K562 (cell line): ENCODE measurements around the gene PIK3C2B. TPM values are rescaled to one million over a fixed set of nuclear protein-coding genes. Genes with fewer than 3 reads are reported as not detected.

Source experiments
- ARHGAP35 ChIP-seq: fragments of 450-650 bp; IDR thresholded peaks from 2 replicates; pipeline ENCODE4 v1.6.1; 2018; ENCODE audit not compliant: partially characterized antibody
- CTCFL ChIP-seq: IDR thresholded peaks from 2 replicates; pipeline ENCODE4 v1.6.1; 2011; ENCODE audit warnings: borderline replicate concordance, low read depth, mild to moderate bottlenecking, moderate library complexity, low read length; ENCODE audit not compliant: insufficient read depth, poor library complexity, severe bottlenecking
- E2F1 ChIP-seq: sonication (generic); formaldehyde crosslinking; IDR thresholded peaks from 2 replicates; pipeline ENCODE4 v1.8.1; 2023; ENCODE audit warnings: mild to moderate bottlenecking, missing genetic modification reagents, moderate library complexity
- E2F3 ChIP-seq: fragments of 250-450 bp; sonication (Bioruptor Pico); IDR thresholded peaks from 2 replicates; pipeline ENCODE4 v1.4.0; 2020; ENCODE audit warnings: mild to moderate bottlenecking
- HDGF ChIP-seq: fragments of 450-650 bp; IDR thresholded peaks from 2 replicates; pipeline ENCODE4 v1.6.1; 2016
- HLTF ChIP-seq: fragments of 450-650 bp; IDR thresholded peaks from 2 replicates; pipeline ENCODE4 v1.6.1; 2016
- HMGN3 ChIP-seq: IDR thresholded peaks from 2 replicates; pipeline ENCODE4 v1.6.1; 2011; ENCODE audit warnings: borderline replicate concordance, low read depth, mild to moderate bottlenecking, mixed read lengths, low read length; ENCODE audit not compliant: insufficient read length; ENCODE audit errors: extremely low read depth
- HNRNPL ChIP-seq: fragments of 200-400 bp; formaldehyde crosslinking; IDR thresholded peaks from 2 replicates; pipeline ENCODE4 v1.6.1; 2017; ENCODE audit warnings: low read depth, mild to moderate bottlenecking, low read length
- ID3 ChIP-seq, 2 experiments: fragments of 250-450 bp in 1 of 2; fragments of 450-650 bp in 1 of 2; sonication (Bioruptor Pico) in 1 of 2; IDR thresholded peaks; 2 replicates each; pipeline versions ENCODE4 v1.6.1 to v1.8.0; 2016 to 2021; ENCODE audit warnings: mild to moderate bottlenecking in 2 of 2, moderate library complexity in 2 of 2, missing compliant biosample characterization in 1 of 2, missing genetic modification characterization in 1 of 2
- NFYB ChIP-seq: IDR thresholded peaks from 2 replicates; pipeline ENCODE4 v1.6.1; 2011; ENCODE audit warnings: mild to moderate bottlenecking, moderate library complexity; ENCODE audit not compliant: insufficient read length; ENCODE audit errors: extremely low read depth
- NRF1 ChIP-seq, 2 experiments: fragments of 450-650 bp; IDR thresholded peaks in 1 of 2; conservative IDR thresholded peaks in 1 of 2; 2 replicates each; pipeline ENCODE4 v1.6.1; 2014; ENCODE audit warnings: mild to moderate bottlenecking in 2 of 2
- PCBP2 ChIP-seq: fragments of 200-400 bp; formaldehyde crosslinking; IDR thresholded peaks from 2 replicates; pipeline ENCODE4 v1.6.1; 2018; ENCODE audit warnings: low read length, low read depth, mild to moderate bottlenecking, moderate library complexity; ENCODE audit not compliant: poor library complexity, severe bottlenecking
- PHB2 ChIP-seq: fragments of 450-650 bp; IDR thresholded peaks from 2 replicates; pipeline ENCODE4 v1.6.1; 2017; ENCODE audit warnings: low read depth
- POLR2G ChIP-seq: fragments of 200-400 bp; formaldehyde crosslinking; IDR thresholded peaks from 2 replicates; pipeline ENCODE4 v1.6.1; 2017; ENCODE audit warnings: low read depth, mild to moderate bottlenecking, antibody characterized with exemption, low read length, moderate library complexity
- PTTG1 ChIP-seq: fragments of 450-650 bp; IDR thresholded peaks from 2 replicates; pipeline ENCODE4 v1.6.1; 2016; ENCODE audit warnings: low read depth, mild to moderate bottlenecking, missing genetic modification characterization, missing compliant biosample characterization
- PYGO2 ChIP-seq: fragments of 450-650 bp; IDR thresholded peaks from 2 replicates; pipeline ENCODE4 v1.6.1; 2016; ENCODE audit warnings: mild to moderate bottlenecking, missing genetic modification characterization, moderate library complexity, missing compliant biosample characterization
- SMC3 ChIP-seq: conservative IDR thresholded peaks from 2 replicates; pipeline ENCODE4 v1.6.1; 2011; ENCODE audit warnings: low read depth, low read length, improper control_type of control experiment; ENCODE audit not compliant: insufficient read depth
- SRSF9 ChIP-seq: fragments of 200-400 bp; formaldehyde crosslinking; IDR thresholded peaks from 2 replicates; pipeline ENCODE4 v1.6.1; 2017; ENCODE audit warnings: low read depth, low read length, borderline replicate concordance
- ZNF395 ChIP-seq: fragments of 200-800 bp; sonication (Bioruptor generic); IDR thresholded peaks from 2 replicates; pipeline ENCODE4 v1.6.1; 2017; ENCODE audit warnings: missing genetic modification characterization, missing compliant biosample characterization
- ZNF561 ChIP-seq: fragments of 450-650 bp; formaldehyde crosslinking; conservative IDR thresholded peaks from 2 replicates; pipeline ENCODE4 v1.4.0; 2020; ENCODE audit warnings: mild to moderate bottlenecking, moderate library complexity
- ZNF76 ChIP-seq: fragments of 250-450 bp; sonication (Bioruptor Pico); IDR thresholded peaks from 2 replicates; pipeline ENCODE4 v1.4.0; 2020; ENCODE audit warnings: mild to moderate bottlenecking, moderate library complexity, borderline replicate concordance
- polyA plus RNA-seq, 8 experiments: library from polyadenylated mRNA; depleted of rRNA in 4 of 8; stranded (reverse) in 5 of 8; unstranded in 3 of 8; fragments of >200 nt; fragmentation: Nextera tagmentation in 2 of 8; fragmentation: Illumina TruSeq in 1 of 8; extraction: Ambion mirVana in 2 of 8; extraction: Trizol in 1 of 8; gene quantifications; 2 replicates each; pipeline versions ENCODE4 v1.2.1 to v1.2.3, GENCODE V29; 2011 to 2014; ENCODE audit warnings: inconsistent platforms in 1 of 8, missing spikeins in 1 of 8
- total RNA-seq, 7 experiments: library from RNA; depleted of rRNA in 6 of 7; stranded (reverse); fragments of >200 nt in 6 of 7; fragmentation: Illumina TruSeq in 2 of 7; extraction: Trizol in 2 of 7; gene quantifications; 2 replicates each; pipeline versions ENCODE4 v1.2.1 to v1.2.3, GENCODE V29; 2011 to 2021; ENCODE audit warnings: low replicate concordance in 1 of 7

PIK3C2B gene
- total and polyA plus RNA-seq, 9 of the 15 experiments (the other 6 are each of a cell fraction or from before 2014, with no cell fraction given): 0.10 to 2.9 (median 0.72) TPM

GRCh38 chr1:204494281-204495077, at the start of gene PIK3C2B (continued):
- TF ChIP-seq SMC3 (peak; percentile 41; the same call in 1 of the 2 replicates), CTCFL (peak; percentile 25), E2F3 (CRISPR knock-in tag) (0 out of 2 replicates have a peak, but pooled peaks have one; percentile 48), ZNF561 (CRISPR knock-in tag) (no peak), E2F1 (no peak), PTTG1 (tag) (no peak), NRF1 (conservative IDR thresholded peaks at IDR 0.05 in 1 of 2, IDR thresholded peaks at IDR 0.05 in 1 of 2) (peak; percentile 85 to 88), PCBP2 (peak; percentile 84), HDGF (no peak), HLTF (peak; percentile 56; the same call in 1 of the 2 replicates), ARHGAP35 (no peak), NFYB (no peak), ZNF395 (CRISPR knock-in tag) (0 out of 2 replicates have a peak, but pooled peaks have one; percentile 82), ZNF76 (peak; percentile 82), PYGO2 (tag) (no peak), HMGN3 (peak; percentile 70), ID3 (CRISPR knock-in tag; IDR thresholded peaks at IDR 0.05) (no peak), ID3 (tag; IDR thresholded peaks at IDR 0.05) (peak; percentile 9), PHB2 (no peak), POLR2G (peak; percentile 72), SRSF9 (no peak), HNRNPL (0 out of 2 replicates have a peak, but pooled peaks have one; percentile 32)
